ENCODE measurements around the gene CCR7.

DNA sequence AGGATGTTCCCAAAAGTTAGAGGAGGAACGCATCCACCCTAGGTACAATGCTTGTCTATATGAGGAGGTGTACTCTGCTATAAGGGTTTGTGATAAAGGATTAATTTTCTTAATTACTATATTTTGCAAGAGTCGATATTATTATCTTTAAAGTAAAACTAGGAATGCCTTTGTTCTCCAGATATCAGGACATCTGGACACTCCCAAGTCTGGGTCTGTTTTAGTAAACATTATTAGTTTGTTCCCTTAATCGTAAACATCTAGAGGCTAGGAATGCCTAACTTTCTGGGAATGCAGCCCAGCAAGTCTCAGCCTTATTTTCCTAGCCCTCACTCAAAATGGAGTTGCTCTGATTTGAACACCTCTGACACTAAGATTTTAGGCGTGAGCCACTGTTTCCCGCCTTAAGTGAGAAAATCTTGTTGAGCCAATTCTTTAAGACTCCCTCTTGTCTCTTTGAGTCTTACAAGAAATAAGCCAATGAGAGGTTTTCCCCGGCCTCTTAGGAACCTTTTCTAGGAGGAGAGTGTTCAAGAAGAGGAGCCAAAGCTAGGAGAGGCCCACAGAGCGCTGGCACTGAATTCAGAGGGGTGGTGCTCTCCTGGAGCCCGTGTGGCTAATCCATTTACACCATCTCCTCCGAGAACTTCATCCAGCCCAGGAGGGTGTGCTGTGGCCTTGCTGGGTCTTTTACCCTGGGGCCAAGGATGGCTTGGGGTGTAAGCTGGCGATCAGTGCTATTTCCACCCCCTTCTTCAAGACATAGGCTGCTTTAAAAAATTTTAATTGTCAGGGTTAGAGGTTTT is 41.5 kb upstream of the CCR7 start:
- TF ChIP-seq POLR2AphosphoS5 (IDR thresholded peaks at IDR 0.05; ENCODE audit: low read depth, low read length) (no peak), CBX8 (IDR thresholded peaks at IDR 0.05; ENCODE audit: borderline replicate concordance, low read depth, low read length) (no peak), POLR2A (IDR thresholded peaks at IDR 0.05; ENCODE audit: control extremely low read depth in 1 of 2, low read depth in 2 of 2, low read length in 2 of 2) (no peak), CREB1 (IDR thresholded peaks at IDR 0.05) (no peak), BACH1 (IDR thresholded peaks at IDR 0.05; ENCODE audit: low read length) (no peak), ZNF274 (IDR thresholded peaks at IDR 0.05; ENCODE audit: borderline replicate concordance, extremely low read depth, low read length) (no peak), CTCF (IDR thresholded peaks at IDR 0.05; ENCODE audit: control extremely low read depth in 1 of 3, insufficient read depth in 1 of 3, low read depth in 1 of 3, low read length in 3 of 3) (no peak), EP300 (IDR thresholded peaks at IDR 0.05; ENCODE audit: borderline replicate concordance in 1 of 2, low read depth in 2 of 2, low read length in 2 of 2) (no peak), JUND (IDR thresholded peaks at IDR 0.05; ENCODE audit: low read length) (no peak)
- TF ChIP-seq, protein P1, sequence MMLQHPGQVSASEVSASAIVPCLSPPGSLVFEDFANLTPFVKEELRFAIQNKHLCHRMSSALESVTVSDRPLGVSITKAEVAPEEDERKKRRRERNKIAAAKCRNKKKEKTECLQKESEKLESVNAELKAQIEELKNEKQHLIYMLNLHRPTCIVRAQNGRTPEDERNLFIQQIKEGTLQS (IDR thresholded peaks at IDR 0.05; ENCODE audit: insufficient read depth, low read depth, low read length): no peak
